Esophagus mucosa (tissue), 1 donor: ENCODE results near the gene LMAN2. TPM values are rescaled to one million over a fixed set of nuclear protein-coding genes. Genes with fewer than 3 reads are reported as not detected.
A peak's percentile ranks its signal among the peaks of the same experiment; 100 is the strongest.
"Not testable (repeated sequence)": the region's sequence is repeated elsewhere in the genome, so short reads cannot be mapped to it uniquely, and the experiment has no call there.

Experiments used
- ATAC-seq: fragments of 200-7000 bp; cut with Tn5 transposase; one replicate; pipeline ENCODE4 v1.9.1; 2020
- total RNA-seq: library from RNA; stranded (reverse); gene quantifications from one replicate; pipeline ENCODE4 v1.2.4, GENCODE V29; 2023
- donor health status: DM: yes; HTN: yes; CAD: no.

LMAN2 gene
- total RNA-seq, 1 donor from 2014 or later: 162 TPM

GRCh38 chr5:177346820-177347219, 4.6 kb downstream of the LMAN2 start:
- ATAC-seq: no peak

DNA sequence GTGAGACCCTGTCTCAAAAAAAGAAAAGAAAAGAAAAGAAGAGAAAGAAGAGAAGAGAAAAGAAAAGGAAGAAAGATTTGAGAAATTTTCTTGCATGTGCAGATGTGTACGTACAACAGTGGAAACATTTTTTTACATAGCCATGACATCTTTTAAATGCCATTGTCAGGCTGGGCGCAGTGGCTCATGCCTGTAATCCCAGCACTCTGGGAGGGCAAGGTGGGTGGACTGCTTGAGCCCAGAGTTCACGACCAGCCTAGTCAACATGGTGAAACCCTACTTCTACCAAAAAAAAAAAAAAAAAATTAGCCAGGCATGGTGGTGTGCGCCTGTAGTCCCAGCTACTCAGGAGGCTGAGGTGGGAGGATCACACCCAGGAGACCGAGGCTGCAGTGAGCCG, 6.6 kb downstream of the LMAN2 start:
- no peak for ATAC-seq

GRCh38 chr5:177343777-177344176, 7.7 kb downstream of the LMAN2 start:
- no peak for ATAC-seq

- not testable (repeated sequence) for ATAC-seq
Observed at GRCh38 chr5:177343000-177343399, 8.5 kb downstream of the LMAN2 start.

- peak; percentile 75 for ATAC-seq
Observed at GRCh38 chr5:177339107-177339638, 12.3 kb downstream of the LMAN2 start.

DNA sequence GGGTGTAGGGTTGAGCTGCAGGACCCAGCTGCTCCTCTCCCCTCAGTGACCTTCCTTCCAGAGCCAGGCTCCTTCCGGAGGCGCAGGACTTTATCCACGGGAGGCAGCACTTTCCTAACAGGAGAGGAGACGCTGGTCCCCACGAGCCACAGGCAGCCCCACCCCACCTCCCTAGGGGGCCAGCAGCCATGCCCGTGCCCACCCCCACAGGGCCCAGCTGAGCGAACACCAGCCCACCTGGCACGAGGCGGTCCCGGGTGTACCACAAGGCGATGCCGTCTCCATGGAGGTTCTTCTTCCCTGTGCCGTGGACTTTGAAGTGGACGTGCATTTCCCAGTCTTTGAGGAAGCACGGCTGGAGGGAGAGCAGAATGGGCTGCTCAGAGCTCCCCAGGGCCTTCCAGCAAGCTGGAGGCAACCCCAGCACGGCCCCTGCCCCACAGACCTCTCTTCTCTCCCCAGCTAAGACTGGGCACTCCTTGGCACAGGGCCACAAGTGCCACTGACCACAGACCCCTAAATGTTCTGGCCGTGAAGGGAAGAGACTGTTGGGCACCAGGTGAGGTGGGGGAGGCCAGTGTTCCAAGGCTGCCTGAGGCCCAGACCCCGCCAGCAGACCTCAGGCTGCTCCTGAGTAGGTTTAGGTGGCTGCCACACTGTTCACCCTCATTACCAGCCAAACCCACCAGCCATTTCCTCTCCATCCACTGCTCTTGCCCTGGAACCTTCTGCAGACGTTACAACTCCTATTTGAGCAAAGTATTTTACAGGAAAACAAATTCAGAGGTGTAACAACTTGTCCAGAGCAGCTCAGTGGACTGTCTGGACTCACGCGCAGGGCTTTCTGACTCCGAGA, 13.0 kb downstream of the LMAN2 start:
- no peak for ATAC-seq

DNA sequence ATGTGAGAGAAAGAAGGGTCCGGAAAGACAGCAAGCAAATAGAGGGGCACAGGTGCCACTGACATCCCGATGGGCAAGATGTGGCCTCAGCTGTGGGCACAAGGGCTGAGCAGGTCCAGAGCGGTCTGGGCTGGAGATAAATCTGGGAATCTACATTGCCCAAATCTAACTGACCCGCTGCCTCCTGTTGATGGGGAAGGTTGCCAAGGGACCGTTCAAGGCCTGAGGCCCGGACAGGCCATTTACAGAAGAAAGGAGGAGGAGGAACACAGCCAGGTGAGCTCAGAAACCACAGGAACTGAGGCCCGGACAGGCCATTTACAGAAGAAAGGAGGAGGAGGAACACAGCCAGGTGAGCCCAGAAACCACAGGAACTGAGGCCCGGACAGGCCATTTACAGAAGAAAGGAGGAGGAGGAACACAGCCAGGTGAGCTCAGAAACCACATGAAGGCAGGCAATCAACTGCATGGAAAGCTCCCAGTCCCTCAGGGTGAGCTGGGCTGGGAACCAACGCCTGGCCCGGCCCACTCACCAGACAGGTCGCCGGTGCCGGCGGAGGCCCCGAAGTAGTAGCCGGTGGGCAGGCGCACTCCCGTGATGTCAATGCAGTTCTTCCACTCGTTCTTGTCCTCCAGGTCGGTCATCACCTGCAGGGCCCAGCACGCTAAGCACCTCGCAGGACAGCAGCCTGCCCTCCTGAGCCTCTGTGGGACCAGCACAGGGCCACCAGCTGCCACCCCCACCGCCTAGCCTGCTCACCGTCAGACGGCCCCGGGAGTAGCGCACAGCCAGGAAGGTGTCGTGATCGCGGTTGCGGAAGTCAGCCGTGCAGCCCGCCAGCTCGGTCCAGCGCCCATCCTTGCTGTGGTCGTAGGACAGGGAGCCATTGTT, 14.6 kb downstream of the LMAN2 start:
- ATAC-seq: no peak

DNA sequence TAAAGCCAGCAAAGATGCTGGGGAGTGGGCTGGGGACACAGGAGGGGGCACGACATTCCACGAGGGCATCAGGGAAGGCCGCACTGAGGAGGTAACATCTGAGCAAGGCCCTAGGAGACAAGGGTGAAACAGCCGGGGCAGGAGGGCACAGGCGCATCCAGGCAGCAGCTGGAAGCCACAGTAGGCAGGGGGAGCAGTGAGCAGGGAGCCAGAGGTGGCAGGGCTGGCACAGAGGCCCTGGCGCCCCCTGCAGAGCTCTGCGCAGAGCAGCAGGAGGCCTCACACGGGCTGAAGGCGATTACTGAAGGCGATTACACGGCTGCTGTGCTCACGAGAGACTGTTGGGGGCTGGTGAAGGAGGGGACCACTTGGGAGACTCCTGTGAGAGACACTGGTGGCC, 15.4 kb downstream of the LMAN2 start:
- ATAC-seq: peak; percentile 26

- ATAC-seq: no peak
Observed at GRCh38 chr5:177335701-177336065, 15.8 kb downstream of the LMAN2 start.

- ATAC-seq: no peak
Observed at GRCh38 chr5:177334781-177335700, 16.4 kb downstream of the LMAN2 start.

GRCh38 chr5:177334155-177334551, 17.3 kb downstream of the LMAN2 start:
- ATAC-seq: no peak

- no peak for ATAC-seq
Observed at GRCh38 chr5:177333420-177334154, 17.9 kb downstream of the LMAN2 start.

- ATAC-seq: no peak
Observed at GRCh38 chr5:177332896-177333260, 18.6 kb downstream of the LMAN2 start.

DNA sequence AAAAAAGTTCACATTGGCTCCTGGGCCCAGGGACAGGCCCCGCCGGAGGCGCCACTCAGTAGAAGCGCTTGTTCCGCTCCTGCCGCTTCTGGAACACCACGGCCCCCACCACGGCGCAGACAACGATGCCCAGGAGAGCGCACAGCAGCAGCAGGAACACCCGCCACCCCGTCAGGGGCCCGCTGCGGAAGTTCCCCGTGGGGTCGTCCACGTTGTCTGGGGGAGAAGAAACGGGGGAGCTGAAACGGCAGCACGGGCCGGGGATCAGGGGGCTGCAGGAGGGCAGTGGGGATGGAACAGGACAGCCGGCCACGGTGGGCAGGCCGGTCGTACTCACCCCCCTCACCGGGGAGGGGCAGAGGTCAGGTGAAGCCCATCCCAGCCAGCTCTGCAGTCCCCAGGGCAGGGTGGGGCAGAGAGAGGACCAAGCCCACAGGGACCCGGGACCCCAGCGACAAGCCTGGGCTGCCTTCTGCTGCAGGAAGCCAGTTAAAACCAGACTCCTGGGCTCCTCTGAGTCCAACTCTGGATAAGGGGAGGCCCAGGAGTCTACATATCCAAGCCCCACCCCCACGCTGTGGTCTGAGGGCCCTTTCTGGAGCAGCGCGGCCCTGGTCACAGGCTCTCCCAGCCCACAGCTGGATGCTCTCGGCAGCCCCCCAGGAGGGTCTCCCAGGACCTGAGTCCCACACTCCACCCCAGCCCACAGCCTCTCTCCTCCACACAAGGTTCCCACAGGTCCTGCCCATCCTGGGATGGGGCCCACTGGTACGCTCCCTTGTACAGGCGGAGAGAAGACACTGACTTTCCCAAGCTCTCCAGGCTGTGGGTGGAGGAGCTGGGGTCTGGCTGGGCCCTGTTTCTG, 19.2 kb downstream of the LMAN2 start:
- ATAC-seq: no peak

DNA sequence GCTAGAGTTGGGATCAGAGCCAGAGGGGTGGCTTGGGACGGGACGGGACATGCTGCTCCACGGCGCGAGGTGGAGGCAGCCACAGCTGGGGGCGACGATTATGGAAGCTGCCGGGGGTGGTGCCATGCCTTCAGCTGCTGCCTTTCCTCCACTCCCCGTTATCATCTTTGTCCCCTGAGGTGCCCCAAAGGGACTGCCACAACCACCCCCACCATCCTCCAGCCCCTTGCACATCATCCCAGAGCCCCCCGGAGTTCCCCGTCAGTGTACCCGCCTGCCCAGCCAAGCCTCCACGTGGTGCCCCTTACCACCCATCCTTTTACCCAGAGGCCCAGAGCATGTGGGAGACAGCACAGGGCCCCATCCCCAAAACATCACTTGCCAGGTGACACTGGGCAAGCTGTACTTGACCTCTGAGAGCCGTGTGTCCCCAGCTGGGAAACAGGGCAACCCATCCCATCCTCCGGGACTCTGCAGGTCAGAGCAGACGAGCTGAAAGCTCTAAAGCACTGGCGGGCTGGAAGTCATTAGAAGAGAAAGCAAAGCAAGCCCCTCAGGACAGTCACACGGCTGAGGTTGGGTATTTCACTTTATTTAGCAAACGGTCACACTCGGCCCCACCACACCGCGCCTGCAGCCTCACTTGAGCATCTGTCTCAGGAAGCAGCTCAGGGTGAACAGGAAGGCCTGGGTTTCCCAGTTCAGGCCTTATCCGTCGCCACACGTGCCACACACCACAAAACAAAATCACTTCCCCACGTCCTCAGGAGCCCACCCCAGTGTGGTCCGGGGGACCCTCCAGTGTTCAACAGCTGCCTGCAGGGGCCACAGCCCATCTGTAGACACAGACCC, 20.3 kb downstream of the LMAN2 start:
- no peak for ATAC-seq

DNA sequence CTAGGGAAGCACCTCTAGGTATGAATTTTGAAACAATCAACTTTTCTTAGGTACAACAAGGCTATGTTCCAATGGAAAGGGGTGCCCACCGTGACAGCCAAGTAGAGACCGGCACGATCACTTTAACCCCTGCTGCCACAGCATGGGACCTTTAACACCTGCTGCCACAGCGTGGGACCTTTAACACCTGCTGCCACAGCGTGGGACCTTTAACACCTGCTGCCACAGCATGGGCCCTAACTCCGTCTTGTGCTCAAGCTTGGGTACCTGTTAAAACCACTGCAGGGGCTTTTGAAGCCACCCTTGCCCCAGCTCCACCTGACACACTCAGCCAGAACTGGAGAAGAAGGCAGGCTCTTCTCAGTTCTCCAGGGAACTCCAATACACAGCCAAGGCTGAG, 21.6 kb downstream of the LMAN2 start:
- no peak for ATAC-seq

DNA sequence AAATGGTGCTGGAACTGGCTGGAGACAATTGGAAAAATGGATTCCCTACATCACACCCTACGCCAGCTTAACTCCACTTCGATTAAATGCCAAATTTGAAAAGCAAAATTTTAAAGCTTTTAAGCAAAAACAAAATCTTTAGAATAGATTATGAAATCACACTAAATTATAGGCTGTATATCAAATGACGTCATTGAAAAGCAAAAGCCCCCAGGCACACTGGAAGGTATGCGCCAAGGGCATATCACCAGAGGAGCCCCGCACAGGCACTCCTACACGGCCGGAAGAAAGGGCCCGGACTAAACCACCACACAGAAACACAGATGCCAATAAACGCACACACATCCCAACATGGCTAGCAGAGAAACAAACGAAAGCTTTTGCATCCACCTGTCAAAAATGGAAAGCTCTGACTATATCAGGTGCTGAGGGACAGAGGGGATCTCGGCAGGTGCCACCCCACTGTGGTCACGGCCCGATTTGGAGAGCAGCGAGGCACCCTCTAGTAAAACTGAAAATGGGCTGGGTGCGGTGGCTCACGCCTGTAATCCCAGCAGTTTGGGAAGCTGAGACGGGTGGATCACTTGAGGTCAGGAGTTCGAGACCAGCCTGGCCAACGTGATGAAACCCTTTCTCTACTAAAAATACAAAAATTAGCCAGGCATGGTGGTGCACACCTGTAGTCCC, 22.8 kb downstream of the LMAN2 start:
- no peak for ATAC-seq

DNA sequence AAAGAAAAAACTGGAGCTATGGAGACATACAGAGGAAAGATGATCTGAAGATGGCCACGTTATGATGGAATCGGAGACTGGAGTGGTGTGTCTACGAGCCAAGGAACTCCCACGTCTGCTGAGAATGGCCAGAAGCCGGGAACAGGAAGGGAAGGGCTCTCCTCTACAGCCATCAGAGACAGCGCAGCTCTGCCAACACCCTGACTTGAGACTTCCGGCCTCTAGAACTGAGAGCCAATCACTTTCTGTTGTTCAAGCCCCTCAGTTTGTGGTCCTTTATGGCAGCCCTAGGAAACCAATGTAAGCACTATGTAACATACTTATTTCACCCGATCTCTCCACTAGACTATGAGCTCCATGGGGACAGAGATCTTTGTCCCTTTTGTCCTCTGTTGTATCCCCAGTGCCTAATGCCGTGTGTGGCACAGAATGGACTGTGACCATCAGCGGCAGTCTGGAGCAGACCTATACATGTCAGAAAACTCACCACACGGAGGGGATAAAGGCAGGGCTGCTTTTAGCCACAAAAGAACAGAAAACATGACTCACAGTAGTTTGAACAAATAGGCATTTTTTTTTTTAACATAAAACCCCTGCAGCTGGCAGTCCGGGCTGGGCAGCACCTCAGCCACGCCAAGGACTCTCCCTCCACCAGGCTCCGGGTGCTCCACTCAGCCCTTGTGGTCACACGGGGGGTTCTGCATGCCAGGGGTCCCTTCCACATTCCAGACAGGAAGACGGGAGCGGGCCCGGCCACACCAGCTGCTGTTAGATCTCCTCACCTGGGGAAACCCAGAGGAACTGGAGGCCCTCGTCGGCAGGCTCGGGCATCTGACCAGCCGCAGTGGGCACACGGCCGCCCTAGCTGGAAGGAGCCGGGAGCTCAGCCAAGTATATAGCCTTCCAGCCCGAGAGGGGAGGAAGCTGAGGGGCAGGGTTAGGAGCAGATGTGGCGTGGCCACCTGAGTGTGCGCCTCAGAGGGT, 23.6 kb downstream of the LMAN2 start:
- peak; percentile 59 for ATAC-seq
